DND-41 (cell line): ENCODE results near the gene FADS6.

ENCODE experiments used
- EZH2 ChIP-seq: IDR thresholded peaks from 3 replicates; pipeline ENCODE4 v1.6.1; 2012; ENCODE audit warnings: borderline replicate concordance, low read depth, mild to moderate bottlenecking, moderate library complexity, low read length, inconsistent platforms; ENCODE audit not compliant: severe bottlenecking
- TF ChIP-seq, protein P1 (sequence below): IDR thresholded peaks from 2 replicates; pipeline ENCODE4 v1.5.1; 2012; ENCODE audit warnings: borderline replicate concordance, low read length, moderate library complexity, mild to moderate bottlenecking; ENCODE audit not compliant: poor library complexity, severe bottlenecking; ENCODE audit errors: extremely low read depth

DNA sequence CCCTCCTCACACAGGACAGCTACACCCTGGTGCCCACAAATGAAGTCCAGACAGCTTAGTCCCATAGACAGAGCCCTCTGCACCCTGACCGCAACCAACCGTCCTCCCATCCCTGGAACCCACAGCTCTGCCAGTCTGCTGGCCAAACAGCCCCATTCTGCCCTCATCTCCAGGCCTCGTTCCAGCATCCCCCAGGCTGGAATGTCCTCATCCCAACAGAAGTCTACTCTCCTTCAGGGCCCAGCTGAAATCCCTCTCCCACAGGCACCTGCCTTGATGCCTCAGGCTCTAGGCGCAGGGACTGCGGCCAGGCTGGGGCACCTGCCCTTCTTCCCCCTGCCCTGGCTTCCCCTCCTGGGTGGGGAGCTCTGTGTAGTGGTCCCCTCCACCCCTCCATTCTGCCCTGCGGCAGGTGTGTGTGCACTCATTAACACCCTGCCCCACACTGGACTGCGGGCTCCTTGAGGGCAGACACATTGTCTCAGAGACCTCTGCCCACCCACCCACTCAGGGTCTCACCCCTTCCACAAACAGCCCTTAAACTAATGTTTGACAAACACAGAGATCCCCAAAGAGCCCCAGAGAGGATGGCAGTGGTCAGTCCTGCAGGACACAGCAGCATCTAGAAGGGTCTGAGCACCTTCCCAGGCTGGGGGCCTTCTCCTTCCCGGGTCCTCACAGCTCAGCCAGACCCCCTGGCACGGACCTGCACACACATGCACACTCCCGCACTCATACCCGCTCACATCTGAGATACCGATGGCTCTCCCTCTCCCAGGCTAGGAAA lies 34.6 kb downstream of the FADS6 start:
- TF ChIP-seq, protein P1, sequence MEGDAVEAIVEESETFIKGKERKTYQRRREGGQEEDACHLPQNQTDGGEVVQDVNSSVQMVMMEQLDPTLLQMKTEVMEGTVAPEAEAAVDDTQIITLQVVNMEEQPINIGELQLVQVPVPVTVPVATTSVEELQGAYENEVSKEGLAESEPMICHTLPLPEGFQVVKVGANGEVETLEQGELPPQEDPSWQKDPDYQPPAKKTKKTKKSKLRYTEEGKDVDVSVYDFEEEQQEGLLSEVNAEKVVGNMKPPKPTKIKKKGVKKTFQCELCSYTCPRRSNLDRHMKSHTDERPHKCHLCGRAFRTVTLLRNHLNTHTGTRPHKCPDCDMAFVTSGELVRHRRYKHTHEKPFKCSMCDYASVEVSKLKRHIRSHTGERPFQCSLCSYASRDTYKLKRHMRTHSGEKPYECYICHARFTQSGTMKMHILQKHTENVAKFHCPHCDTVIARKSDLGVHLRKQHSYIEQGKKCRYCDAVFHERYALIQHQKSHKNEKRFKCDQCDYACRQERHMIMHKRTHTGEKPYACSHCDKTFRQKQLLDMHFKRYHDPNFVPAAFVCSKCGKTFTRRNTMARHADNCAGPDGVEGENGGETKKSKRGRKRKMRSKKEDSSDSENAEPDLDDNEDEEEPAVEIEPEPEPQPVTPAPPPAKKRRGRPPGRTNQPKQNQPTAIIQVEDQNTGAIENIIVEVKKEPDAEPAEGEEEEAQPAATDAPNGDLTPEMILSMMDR = no peak
- no peak for TF ChIP-seq EZH2
